Lower leg skin (tissue), 3 donors: Measurements from ENCODE around the gene DHX40.

Experiments used
- CTCF ChIP-seq, 3 donors: fragments of 450-650 bp; IDR thresholded peaks; one replicate each; pipeline ENCODE4 v1.5.1; 2016; ENCODE audit warnings: antibody characterized with exemption in 3 of 3, mild to moderate bottlenecking in 3 of 3, moderate library complexity in 2 of 3
- POLR2A ChIP-seq, 2 donors: fragments of 450-650 bp; IDR thresholded peaks; one replicate each; pipeline ENCODE4 v1.6.1; 2016 to 2017; ENCODE audit warnings: antibody characterized with exemption in 2 of 2, mild to moderate bottlenecking in 1 of 2, moderate library complexity in 1 of 2

DNA sequence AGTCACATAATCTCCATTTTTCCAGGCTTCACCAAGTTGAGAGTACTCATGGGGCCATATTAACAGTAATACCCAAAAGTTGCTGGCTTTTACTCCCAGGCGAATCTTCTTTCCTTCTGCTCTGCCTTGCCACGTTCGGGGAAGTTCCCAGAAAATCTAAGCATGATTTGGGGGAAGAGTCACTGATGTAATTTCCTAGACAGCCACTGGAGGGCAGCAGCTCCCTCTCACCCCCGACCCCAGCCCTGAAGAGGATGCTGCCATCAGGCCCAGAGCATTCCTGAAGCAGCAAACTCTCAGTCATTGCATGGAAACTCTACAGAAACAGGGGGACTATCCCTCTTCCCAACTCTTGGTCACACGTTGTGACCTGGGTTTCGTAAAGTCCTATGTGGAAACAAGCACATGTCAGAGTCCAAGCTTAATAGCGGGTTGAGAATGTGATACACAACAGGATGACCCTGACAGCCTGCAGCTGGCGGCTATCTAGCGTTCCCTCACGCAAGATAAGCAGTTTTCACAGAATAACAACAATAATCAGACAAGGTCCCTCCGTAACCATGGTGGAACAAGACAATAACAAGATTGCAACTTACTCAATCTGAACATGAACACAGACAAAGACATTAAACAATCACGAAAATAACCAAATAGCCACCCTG is 43.8 kb upstream of the DHX40 start:
- TF ChIP-seq POLR2A (IDR thresholded peaks at IDR 0.05) (no peak), CTCF (IDR thresholded peaks at IDR 0.05) (peak in 1 of 3 donors; percentile 11)
